Endothelial cell of umbilical vein (primary cell): ENCODE measurements around the gene TPST1. TPM values are rescaled to one million over a fixed set of nuclear protein-coding genes. Genes with fewer than 3 reads are reported as not detected.

Experiments used
- BruUV-seq: library from RNA; stranded (reverse); fragments of 400-500 nt; replicated peaks from 2 replicates; lab custom pipeline; 2021; lab: Mats Ljungman, UMichigan
- CTCF ChIA-PET: fragments of 300-600, 350-600 bp; sonication (Branson Sonifier 250); formaldehyde crosslinking; loops from one replicate; lab custom pipeline; 2021; ENCODE audit warnings: antibody characterized with exemption, inconsistent platforms; lab: Charles Lee
- POLR2A ChIA-PET: fragments of 300-600, 350-600 bp; sonication (Branson Sonifier 250); formaldehyde crosslinking; loops from one replicate; lab custom pipeline; 2021; ENCODE audit warnings: antibody characterized with exemption, inconsistent platforms; lab: Charles Lee
- DNase-seq: peaks from one replicate; pipeline ENCODE4 v3.0.0-alpha.2; 2011; ENCODE audit warnings: low read depth, low spot score
- FAIRE-seq: peaks from 2 replicates; lab custom pipeline; 2011; peaks lifted over from hg19 to GRCh38; lab: Jason Lieb, UNC
- H2AFZ ChIP-seq: 2 replicates; pipeline ENCODE4 v1.6.0; 2012; ENCODE audit warnings: low read depth, low read length, control low read depth, inconsistent platforms
- H3K27ac ChIP-seq: 2 replicates; pipeline ENCODE4 v1.5.1; 2011; ENCODE audit warnings: low read depth, mild to moderate bottlenecking, control low read depth, low read length, moderate library complexity; ENCODE audit not compliant: insufficient read depth
- H3K27me3 ChIP-seq, 2 experiments: 2 replicates each; pipeline versions ENCODE4 v1.6.0 to v1.6.1; 2011; ENCODE audit warnings: low read length in 2 of 2, mixed read lengths in 1 of 2; ENCODE audit not compliant: control insufficient read depth in 2 of 2, insufficient read depth in 2 of 2
- H3K36me3 ChIP-seq, 2 experiments: 2 replicates in 1 of 2; 3 replicates in 1 of 2; pipeline ENCODE4 v1.5.1; 2011; ENCODE audit warnings: low read length in 2 of 2, mild to moderate bottlenecking in 1 of 2, moderate library complexity in 1 of 2; ENCODE audit not compliant: control insufficient read depth in 2 of 2, insufficient read depth in 2 of 2; ENCODE audit errors: extremely low read depth in 1 of 2
- H3K4me1 ChIP-seq: 3 replicates; pipeline ENCODE4 v1.5.1; 2011; ENCODE audit warnings: mild to moderate bottlenecking, low read length; ENCODE audit not compliant: control insufficient read depth, insufficient read depth; ENCODE audit errors: extremely low read depth
- H3K4me2 ChIP-seq: 2 replicates; pipeline ENCODE4 v1.6.1; 2011; ENCODE audit warnings: low read length, control low read depth, mixed read lengths; ENCODE audit not compliant: insufficient read depth
- H3K4me3 ChIP-seq, 3 experiments: fragments of 200-600 bp in 1 of 3; sonication (generic), shearing (Covaris generic) in 1 of 3; replicated peaks in 1 of 3; 2 replicates each; pipeline ENCODE4 v1.5.1; 2011 to 2016; ENCODE audit warnings: control low read depth in 3 of 3, low read length in 3 of 3, mild to moderate bottlenecking in 2 of 3, inconsistent platforms in 1 of 3, low read depth in 1 of 3, moderate library complexity in 1 of 3; ENCODE audit not compliant: insufficient read depth in 1 of 3
- H3K79me2 ChIP-seq: 2 replicates; pipeline ENCODE4 v1.6.0; 2012; ENCODE audit warnings: low read length, inconsistent platforms; ENCODE audit not compliant: control insufficient read depth, insufficient read depth
- H3K9ac ChIP-seq: replicated peaks from 2 replicates; pipeline ENCODE3; 2011; ENCODE audit warnings: low read length, control low read depth; ENCODE audit not compliant: insufficient read depth; ENCODE audit errors: extremely low read depth
- H3K9me1 ChIP-seq: replicated peaks from 3 replicates; pipeline ENCODE4 v1.6.0; 2011; ENCODE audit warnings: mild to moderate bottlenecking, low read length; ENCODE audit not compliant: control insufficient read depth, insufficient read depth; ENCODE audit errors: extremely low read depth
- H3K9me3 ChIP-seq: replicated peaks from 2 replicates; pipeline ENCODE4 v1.5.1; 2012; ENCODE audit warnings: low read length, inconsistent platforms; ENCODE audit not compliant: control insufficient read depth, insufficient read depth
- H4K20me1 ChIP-seq: replicated peaks from 2 replicates; pipeline ENCODE3; 2011; ENCODE audit warnings: mild to moderate bottlenecking, low read length; ENCODE audit not compliant: control insufficient read depth, insufficient read depth; ENCODE audit errors: extremely low read depth
- EZH2 ChIP-seq: IDR thresholded peaks from 2 replicates; pipeline ENCODE4 v1.6.1; 2012; ENCODE audit warnings: borderline replicate concordance, low read depth, mild to moderate bottlenecking, moderate library complexity, low read length, inconsistent platforms; ENCODE audit not compliant: severe bottlenecking
- FOS ChIP-seq: IDR thresholded peaks from 2 replicates; pipeline ENCODE4 v1.6.1; 2011; ENCODE audit warnings: mild to moderate bottlenecking, low read length, moderate library complexity, borderline replicate concordance; ENCODE audit not compliant: insufficient read depth
- GATA2 ChIP-seq: IDR thresholded peaks from 2 replicates; pipeline ENCODE4 v1.7.0; 2011; ENCODE audit warnings: low read depth, mild to moderate bottlenecking, moderate library complexity, mixed read lengths, low read length; ENCODE audit not compliant: insufficient read length, insufficient read depth
- JUN ChIP-seq: IDR thresholded peaks from 2 replicates; pipeline ENCODE4 v1.6.1; 2011; ENCODE audit warnings: borderline replicate concordance, low read depth; ENCODE audit not compliant: insufficient read length, insufficient read depth
- MYC ChIP-seq: IDR thresholded peaks from one replicate; pipeline ENCODE4 v1.6.1; 2011; ENCODE audit warnings: mild to moderate bottlenecking, low read depth, low read length
- POLR2A ChIP-seq: IDR thresholded peaks from 2 replicates; pipeline ENCODE4 v1.6.1; 2012; ENCODE audit warnings: low read depth, mild to moderate bottlenecking, control low read depth, low read length
- POLR2AphosphoS5 ChIP-seq: IDR thresholded peaks from 2 replicates; pipeline ENCODE4 v1.6.1; 2012; ENCODE audit warnings: low read depth, mild to moderate bottlenecking, control low read depth, low read length, moderate library complexity; ENCODE audit not compliant: insufficient read depth
- dilution Hi-C: fragments of 300-500 bp; cut with MboI; formaldehyde crosslinking; loops from one replicate; pipeline ENCODE4 v1.15.0; 2019; ENCODE audit warnings: low sequenced_read_pairs; ENCODE audit not compliant: extremely low pct_ligation_motif_present
- intact Hi-C: fragments of 100-400 bp; cut with micrococcal nuclease; formaldehyde crosslinking; loops from one replicate; pipeline ENCODE4 v1.10.0; 2022
- polyA plus RNA-seq, 4 experiments: library from polyadenylated mRNA; depleted of rRNA in 3 of 4; stranded (reverse) in 3 of 4; unstranded in 1 of 4; fragments of >200 nt; gene quantifications; 2 replicates each; pipeline versions ENCODE4 v1.2.1 to v1.2.3, GENCODE V29; 2011 to 2012; ENCODE audit warnings: missing spikeins in 1 of 4
- total RNA-seq: library from RNA; stranded (reverse); gene quantifications from 2 replicates; pipeline ENCODE4 v1.2.3, GENCODE V29; 2021
- TF ChIP-seq, protein P1 (sequence below), 2 donors: IDR thresholded peaks; 1 replicate in 1 of 2; 2 replicates in 1 of 2; pipeline ENCODE4 v1.5.1; 2011; ENCODE audit warnings: low read length in 2 of 2, mild to moderate bottlenecking in 2 of 2, moderate library complexity in 2 of 2, control low read depth in 1 of 2, inconsistent platforms in 1 of 2, low read depth in 1 of 2; ENCODE audit not compliant: insufficient read depth in 1 of 2; ENCODE audit errors: extremely low read depth in 1 of 2
- TF ChIP-seq, protein P2 (sequence below): IDR thresholded peaks from 2 replicates; pipeline ENCODE4 v1.6.1; 2011; ENCODE audit not compliant: insufficient read depth, insufficient read length

Gene TPST1
- total and polyA plus RNA-seq, 2 donors (not counting 3 experiments of a cell fraction or from before 2014, with no cell fraction given), result 18.7 to 21.0 TPM

DNA sequence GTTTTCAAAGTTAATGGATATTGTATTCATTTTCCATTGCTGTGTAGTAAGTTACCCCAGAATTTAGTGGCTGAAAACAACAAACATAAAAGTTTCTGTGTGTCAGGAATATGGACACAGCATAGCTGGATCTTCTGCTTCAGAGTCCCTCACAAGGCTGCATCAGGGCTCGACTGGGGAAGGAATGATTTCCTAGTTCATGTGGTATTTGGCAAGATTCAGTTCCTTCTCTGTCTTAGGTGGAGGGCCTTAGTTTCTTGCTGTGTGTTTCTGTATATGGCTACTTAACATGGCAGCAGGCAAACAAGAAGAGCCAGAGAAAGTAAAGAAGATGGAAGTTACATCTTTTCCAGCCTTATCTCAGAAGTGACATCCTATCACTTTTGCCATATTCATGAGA is 51.1 kb downstream of the TPST1 start:
- peaks cover 2% of the 10 kb centered on the region for H3K79me2 ChIP-seq
- no peak overlapping the region for H3K27ac ChIP-seq

More for the DNA sequence above, 51.1 kb downstream of the TPST1 start:
- ChIA-PET POLR2A (no interaction called here), CTCF (interaction anchor here (1.8 kb wide), 1 partner anchor 10 kb away, joined by 3 read pairs; no protein-coding TSS in a partner anchor)
- Histone ChIP-seq H3K4me1 (peaks cover 2% of the 10 kb centered on the region), H3K4me2 (no peak overlapping the region), H3K4me3 (no peak overlapping the region), H4K20me1 (no peaks in the 10 kb centered on the region), H2AFZ (no peak overlapping the region), H3K27me3 (no peaks in the 10 kb centered on the region), H3K9me1 (peaks cover 3% of the 10 kb centered on the region), H3K9ac (no peak overlapping the region), H3K36me3 (no peaks in the 10 kb centered on the region), H3K9me3 (no peaks in the 10 kb centered on the region)
- DNase-seq (no peak), FAIRE-seq (no peak)
- BruUV-seq, result no TSS peak
- dilution Hi-C loops (no loop called here), intact Hi-C loops (no loop called here)
- TF ChIP-seq GATA2 (no peak), MYC (no peak), POLR2A (no peak), JUN (no peak), EZH2 (no peak), FOS (no peak), POLR2AphosphoS5 (no peak)
- TF ChIP-seq, protein P1, sequence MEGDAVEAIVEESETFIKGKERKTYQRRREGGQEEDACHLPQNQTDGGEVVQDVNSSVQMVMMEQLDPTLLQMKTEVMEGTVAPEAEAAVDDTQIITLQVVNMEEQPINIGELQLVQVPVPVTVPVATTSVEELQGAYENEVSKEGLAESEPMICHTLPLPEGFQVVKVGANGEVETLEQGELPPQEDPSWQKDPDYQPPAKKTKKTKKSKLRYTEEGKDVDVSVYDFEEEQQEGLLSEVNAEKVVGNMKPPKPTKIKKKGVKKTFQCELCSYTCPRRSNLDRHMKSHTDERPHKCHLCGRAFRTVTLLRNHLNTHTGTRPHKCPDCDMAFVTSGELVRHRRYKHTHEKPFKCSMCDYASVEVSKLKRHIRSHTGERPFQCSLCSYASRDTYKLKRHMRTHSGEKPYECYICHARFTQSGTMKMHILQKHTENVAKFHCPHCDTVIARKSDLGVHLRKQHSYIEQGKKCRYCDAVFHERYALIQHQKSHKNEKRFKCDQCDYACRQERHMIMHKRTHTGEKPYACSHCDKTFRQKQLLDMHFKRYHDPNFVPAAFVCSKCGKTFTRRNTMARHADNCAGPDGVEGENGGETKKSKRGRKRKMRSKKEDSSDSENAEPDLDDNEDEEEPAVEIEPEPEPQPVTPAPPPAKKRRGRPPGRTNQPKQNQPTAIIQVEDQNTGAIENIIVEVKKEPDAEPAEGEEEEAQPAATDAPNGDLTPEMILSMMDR (IDR thresholded peaks at IDR 0.05; ENCODE audit: extremely low read depth in 1 of 2, insufficient read depth in 1 of 2, low read depth in 1 of 2, low read length in 2 of 2), result no peak
- TF ChIP-seq, protein P2, sequence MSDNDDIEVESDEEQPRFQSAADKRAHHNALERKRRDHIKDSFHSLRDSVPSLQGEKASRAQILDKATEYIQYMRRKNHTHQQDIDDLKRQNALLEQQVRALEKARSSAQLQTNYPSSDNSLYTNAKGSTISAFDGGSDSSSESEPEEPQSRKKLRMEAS, result no peak
